Raji (cell line): Measurements from ENCODE around the gene CENPT.

Experiments used
- POLR2A ChIP-seq: IDR thresholded peaks from 2 replicates; pipeline ENCODE4 v1.6.1; 2011; ENCODE audit warnings: low read depth, low read length, control low read depth; ENCODE audit not compliant: insufficient read depth

CENPT gene

DNA sequence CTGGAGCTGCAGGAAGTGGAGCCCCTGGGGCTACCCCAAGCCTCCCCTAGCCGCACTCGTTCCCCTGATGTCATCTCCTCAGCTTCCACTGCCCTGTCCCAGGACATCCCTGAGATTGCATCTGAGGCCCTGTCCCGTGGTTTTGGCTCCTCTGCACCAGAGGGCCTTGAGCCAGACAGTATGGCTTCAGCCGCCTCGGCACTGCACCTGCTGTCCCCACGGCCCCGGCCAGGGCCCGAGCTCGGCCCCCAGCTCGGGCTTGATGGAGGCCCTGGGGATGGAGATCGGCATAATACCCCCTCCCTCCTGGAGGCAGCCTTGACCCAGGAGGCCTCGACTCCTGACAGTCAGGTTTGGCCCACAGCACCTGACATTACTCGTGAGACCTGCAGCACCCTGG lies 33.1 kb upstream of the CENPT start:
- TF ChIP-seq POLR2A = no peak

DNA sequence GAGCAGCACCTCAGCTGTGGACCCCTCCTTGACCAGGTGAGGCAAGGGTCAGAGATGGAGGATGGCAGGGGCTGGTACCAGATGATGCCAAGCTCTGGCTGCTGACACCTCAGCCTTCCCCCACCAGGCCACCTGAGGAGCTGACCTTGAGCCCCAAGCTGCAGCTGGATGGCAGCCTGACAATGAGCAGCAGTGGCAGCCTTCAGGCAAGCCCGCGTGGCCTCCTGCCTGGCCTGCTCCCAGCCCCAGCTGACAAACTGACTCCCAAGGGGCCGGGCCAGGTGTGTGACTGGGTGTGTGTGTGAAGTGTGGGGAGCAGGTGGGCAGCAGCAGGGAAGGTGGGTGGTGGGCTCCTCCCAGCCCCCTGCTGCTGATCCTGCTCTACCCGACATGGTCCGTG lies 32.4 kb upstream of the CENPT start:
- TF ChIP-seq POLR2A = no peak

DNA sequence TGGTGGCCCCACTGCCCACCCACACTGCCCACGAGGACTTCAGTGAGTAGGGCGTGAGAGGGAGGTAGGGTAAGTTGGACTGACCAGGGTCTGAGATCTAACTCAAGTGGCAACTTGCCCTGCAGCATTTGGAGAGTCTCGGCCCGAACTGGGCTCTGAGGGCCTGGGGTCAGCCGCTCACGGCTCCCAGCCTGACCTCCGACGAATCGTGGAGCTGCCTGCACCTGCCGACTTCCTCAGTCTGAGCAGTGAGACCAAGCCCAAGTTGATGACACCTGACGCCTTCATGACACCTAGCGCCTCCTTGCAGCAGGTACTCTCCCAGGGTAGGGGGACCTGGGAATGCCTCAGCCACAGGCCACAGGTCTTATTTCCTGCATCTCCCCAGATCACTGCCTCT lies 32.0 kb upstream of the CENPT start:
- TF ChIP-seq POLR2A = no peak

DNA sequence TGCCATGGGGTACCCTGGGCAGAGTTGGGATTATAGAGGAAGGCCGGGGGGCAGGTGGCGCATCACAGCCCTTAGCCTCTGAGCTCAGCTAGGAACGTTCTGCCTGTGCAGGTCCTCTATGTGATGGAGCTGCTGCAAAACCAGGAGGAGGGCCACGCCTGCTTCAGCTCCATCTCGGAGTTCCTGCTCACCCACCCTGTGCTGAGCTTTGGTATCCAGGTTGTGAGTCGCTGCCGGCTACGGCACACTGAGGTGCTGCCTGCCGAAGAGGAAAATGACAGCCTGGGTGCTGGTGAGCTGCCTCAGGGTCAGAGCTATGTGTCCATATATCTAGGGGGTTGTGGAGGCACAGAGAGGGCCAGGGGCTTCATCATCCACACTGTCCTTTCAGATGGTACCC lies 31.4 kb upstream of the CENPT start:
- no peak for TF ChIP-seq POLR2A

DNA sequence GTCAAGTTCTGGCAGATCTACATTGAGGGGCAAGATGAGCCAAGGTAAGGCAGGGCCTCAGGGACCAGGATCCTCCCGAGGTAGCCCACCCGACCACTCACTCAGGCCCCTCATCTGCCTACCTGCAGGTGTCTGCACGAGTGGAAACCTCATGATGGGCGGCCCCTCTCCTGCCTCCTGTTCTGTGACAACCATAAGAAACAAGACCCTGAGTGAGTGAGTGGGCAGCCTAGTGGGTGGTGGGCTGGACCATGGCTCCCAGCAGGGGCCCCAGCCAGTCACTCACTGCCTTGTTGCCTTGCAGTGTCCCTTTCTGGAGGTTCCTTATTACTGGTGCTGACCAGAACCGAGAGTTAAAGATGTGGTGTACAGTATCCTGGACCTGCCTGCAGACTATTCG lies 30.7 kb upstream of the CENPT start:
- no peak for TF ChIP-seq POLR2A

DNA sequence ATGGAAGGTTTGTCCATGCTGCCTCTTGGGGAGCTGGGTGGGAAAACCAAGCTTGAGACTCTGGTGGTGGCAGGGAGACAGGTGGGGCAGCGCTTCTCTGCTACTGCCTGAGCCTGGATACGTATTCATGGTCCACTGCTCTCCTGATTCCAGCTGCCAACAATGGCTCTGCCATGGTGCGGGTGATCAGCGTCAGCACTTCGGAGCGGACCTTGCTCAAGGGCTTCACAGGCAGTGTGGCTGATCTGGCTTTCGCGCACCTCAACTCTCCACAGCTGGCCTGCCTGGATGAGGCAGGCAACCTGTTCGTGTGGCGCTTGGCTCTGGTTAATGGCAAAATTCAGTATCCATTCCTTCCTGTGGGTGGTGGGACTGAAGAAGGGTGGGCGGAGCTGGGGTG lies 29.6 kb upstream of the CENPT start:
- no peak for TF ChIP-seq POLR2A

DNA sequence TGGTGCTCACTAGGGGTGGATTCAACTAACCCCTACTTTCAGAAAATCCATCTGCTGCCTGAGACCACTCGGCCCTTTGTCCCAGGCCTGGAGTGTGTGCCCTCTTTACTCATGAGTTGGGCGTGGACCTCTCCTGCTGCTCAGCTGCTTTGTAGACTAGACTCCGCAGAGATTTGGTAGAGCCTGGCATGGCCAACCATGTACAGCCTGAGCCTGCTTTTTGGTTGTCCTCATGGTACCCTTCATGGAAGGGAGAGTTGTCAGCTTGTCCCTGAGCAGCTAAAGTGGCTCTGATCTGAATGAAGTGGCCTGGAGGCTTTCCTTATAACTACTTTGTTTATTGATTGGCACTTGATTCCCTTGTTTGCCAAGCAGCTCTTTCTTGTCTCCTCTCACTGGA lies 26.9 kb upstream of the CENPT start:
- TF ChIP-seq POLR2A = no peak

DNA sequence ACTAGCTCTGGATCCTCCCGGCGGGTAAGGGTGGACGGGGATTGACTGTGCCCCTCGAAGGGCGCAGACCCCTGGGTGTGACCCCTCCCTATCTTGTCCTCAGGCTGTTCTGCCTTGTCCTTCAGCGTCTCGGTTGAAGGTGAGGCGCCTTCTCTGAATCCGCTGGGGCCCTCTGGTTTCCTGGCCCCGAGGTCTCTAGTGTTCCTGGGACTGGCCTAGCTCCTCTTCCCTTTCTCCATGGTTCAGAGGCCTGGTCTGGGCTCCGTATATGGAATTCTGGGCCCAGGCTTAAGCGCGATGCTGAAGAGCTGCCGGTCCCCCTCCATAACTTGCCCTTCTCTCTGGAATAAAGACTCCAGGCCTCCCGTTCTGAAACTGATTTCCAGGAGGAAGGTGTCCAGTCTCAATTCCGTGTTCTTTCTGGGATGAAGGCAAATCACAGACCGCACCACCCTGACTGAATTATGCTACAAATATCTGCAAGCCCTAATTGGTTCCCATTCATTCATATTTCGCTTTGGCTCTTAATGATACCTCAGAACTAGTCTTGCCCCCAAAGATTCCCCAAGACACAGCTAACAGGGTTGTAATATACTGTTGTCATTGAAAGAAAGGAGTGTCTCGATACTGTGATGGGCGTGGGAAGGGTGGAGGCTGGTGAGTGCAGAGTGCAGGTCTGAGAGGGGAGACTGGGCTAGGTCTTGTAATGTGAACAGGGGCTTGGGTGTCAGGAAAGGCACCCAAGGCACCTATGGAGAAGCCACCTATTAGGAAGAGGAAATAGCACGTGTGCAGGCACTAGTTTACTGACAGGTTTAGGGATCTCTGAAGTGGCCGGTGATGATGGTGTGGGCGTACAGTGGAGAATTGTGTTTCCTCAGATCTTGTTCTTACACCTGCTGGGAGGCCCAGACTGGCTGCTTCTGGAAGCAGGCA lies 26.2 kb upstream of the CENPT start:
- TF ChIP-seq POLR2A = no peak

DNA sequence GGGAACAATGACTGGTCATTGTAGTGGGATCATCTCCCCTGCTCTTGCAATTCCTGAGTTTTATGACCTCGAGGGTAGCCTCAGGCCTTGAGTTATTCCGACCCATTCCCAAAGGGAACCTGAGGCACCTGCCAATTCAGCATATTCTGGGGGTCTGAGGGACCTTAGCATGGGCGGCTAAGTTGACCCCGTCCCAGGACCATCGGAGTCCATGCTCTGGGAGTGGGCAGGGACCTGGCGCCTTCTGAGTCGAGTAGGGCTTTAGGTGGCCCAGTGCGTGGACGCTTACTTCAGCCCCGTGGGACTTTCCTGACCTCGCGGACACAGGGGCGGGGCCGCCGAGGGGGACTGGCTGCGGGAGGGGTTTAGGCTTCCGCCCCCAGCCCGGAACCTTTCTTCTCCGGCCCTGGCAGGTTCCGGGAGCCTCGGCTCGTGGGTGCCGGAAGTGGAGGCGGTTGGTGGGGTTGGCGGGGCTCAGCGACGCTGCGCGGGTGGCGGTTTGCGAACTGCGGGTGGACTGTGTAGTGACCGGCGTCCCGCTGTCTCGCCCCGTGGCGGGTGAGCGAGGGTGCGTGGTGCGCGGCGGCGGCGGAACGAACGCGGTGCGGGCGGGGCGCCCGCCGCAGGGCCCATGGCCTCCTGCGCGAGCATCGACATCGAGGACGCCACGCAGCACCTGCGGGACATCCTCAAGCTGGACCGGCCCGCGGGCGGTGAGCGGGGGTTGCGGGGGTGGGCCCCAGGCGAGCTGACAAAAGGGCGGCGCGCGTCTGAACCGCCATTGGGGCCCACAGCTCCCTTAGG lies 25.3 kb upstream of the CENPT start, which contains the start of gene EDC4:
TSS of gene EDC4 (plus strand) at position 422 of the 804 bp plus-strand sequence. CDS start at position 632, 210 bp downstream.
- TF ChIP-seq POLR2A = peak; percentile 91

DNA sequence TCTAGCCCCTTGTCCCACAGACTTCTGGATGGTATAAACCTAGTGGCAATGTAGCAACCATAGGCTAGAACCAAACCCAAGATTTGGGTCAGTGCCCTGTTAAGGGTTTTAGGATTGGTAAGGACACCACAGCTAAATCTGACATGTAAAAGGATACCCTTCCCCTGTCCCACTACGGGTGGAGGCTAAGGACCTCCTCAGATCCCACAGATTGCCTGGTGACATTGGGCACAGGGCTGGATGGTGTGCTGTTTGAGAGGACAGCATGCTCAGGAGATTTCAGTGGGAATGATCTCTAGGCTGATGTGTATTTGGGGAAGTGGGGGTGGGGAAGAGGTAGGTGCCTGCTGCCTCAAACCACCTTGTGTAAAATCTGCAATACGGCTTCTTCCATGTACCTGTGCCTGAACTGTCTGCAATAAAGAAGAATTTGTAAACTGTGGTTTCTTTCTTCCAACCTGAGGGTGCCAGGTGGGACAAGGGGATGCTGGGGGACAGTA lies 24.7 kb upstream of the CENPT start:
- no peak for TF ChIP-seq POLR2A

DNA sequence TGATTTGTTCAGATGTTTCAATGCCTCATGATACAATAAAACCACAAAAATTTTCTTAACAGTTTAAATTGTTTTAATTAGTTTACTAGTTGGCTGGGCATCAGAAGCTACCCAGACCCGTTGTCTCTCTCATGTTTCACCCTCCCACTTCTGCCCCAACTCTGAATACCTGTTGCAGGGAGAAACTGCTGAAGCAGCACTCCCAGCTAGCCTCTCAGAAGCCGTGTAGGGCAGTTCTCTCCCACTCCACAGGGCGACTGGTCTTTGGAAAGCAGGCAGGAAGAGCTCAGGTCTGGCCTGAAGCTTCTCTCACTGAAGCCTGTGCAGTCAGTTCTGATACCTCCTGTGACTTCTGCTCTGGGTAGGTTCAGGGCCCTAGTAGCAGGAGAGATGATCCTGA lies 23.8 kb upstream of the CENPT start:
- TF ChIP-seq POLR2A = no peak

DNA sequence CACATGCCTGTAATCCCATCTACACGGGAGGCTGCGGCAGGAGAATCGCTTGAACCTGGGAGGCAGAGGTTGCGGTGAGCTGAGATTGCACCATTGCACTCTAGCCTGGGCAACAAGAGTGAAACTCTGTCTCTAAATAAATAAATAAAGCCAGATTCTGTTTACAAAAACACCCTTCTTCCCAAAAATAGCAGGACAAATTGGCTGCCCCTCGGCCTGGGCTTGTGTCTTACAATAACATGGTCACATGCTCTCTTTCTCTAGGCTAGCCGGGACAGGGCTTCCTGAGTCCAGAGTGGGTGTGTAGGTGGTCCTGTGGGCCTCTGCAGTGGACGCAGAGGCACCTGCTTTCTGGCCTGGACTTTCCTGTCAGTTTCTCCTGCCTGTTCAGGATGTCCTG lies 22.2 kb upstream of the CENPT start:
- no peak for TF ChIP-seq POLR2A

DNA sequence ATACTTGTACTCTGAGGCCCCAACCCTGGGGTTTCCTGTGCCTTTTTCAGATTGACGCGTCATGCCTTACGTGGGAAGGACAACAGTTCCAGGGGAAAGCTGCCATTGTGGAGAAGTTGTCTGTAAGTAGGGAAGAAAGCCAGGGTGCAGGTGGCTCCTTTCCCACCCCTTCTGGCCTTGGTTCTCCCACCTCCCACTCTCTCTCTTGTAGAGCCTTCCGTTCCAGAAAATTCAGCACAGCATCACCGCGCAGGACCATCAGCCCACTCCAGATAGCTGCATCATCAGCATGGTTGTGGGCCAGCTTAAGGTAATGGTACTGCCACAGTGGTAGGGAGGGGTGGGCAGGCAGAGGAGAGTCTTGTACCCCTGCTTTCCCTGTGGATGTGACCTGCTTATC lies 20.8 kb upstream of the CENPT start:
- TF ChIP-seq POLR2A = no peak

DNA sequence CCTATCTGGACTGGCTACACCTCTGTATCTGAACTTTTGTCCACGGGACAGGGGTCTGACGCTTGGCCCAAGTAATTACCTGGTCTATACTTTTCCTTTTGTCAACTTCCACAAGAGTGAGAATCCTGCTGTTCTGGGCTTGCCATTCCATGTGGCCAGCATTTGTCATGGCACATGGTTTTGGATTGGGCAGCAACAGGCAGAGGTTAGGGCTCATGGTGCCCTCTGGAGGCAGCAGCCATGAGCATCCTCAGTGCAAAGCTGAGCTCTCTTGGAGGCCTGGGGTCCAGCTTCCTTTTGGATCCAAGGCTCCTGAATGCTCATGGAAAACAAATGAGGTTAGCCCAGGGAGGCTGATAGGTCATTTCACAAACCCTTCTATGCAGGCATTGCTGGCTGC lies 17.8 kb upstream of the CENPT start:
- no peak for TF ChIP-seq POLR2A

DNA sequence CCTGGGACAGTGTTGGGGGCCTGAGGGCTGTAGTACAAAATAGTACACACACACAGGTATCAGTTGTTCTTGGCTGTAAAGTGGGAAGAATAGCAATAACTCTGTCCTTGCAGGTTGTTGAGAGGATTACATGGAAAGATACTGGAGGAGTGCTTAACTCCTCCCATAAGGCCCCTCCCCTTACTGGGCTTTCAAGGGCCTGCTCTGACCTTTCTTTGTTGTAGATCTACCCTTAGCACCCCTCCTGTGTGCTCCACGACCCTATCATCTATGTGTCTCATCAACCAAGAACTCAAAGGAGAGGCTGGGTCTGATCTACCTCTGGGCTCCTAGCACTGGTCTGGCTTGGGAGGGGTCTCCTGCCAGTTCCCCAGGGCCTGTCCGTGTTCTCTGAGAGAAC lies 17.1 kb upstream of the CENPT start:
- no peak for TF ChIP-seq POLR2A
